K562 (cell line): ENCODE data around the gene HPSE2.

Experiments used
- BRCA1 ChIP-seq, 2 experiments: fragments of 450-650 bp in 1 of 2; sonication (generic) in 1 of 2; formaldehyde crosslinking in 1 of 2; IDR thresholded peaks; 2 replicates each; pipeline versions ENCODE4 v1.5.0 to v1.6.1; 2017 to 2020; ENCODE audit warnings: mild to moderate bottlenecking in 1 of 2, missing genetic modification reagents in 1 of 2
- EP300 ChIP-seq: IDR thresholded peaks from 2 replicates; pipeline ENCODE4 v1.6.1; 2012; ENCODE audit warnings: low read length, improper control_type of control experiment
- HNRNPK ChIP-seq: fragments of 200-400 bp; formaldehyde crosslinking; IDR thresholded peaks from one replicate; pipeline ENCODE4 v1.6.1; 2018; ENCODE audit warnings: mild to moderate bottlenecking, low read depth, low read length; ENCODE audit not compliant: poor library complexity, severe bottlenecking
- IRF2 ChIP-seq: sonication (generic); formaldehyde crosslinking; IDR thresholded peaks from 2 replicates; pipeline ENCODE4 v1.8.1; 2022; ENCODE audit warnings: mild to moderate bottlenecking, missing genetic modification reagents
- MYBL2 ChIP-seq, 2 experiments: fragments of 450-650 bp in 1 of 2; sonication (generic) in 1 of 2; formaldehyde crosslinking in 1 of 2; IDR thresholded peaks; 2 replicates each; pipeline versions ENCODE4 v1.6.1 to v1.8.1; 2017 to 2022; ENCODE audit warnings: borderline replicate concordance in 1 of 2, inconsistent platforms in 1 of 2, low read depth in 1 of 2, mild to moderate bottlenecking in 1 of 2, missing genetic modification reagents in 1 of 2, moderate library complexity in 1 of 2
- TF ChIP-seq, protein P1 (sequence below), 2 experiments: fragments of 200-800 bp in 1 of 2; sonication (Bioruptor generic) in 1 of 2; sonication (generic) in 1 of 2; formaldehyde crosslinking in 1 of 2; IDR thresholded peaks in 1 of 2; conservative IDR thresholded peaks in 1 of 2; 2 replicates each; pipeline versions ENCODE4 v1.5.0 to v1.6.1; 2016 to 2020; ENCODE audit warnings: missing compliant biosample characterization in 1 of 2, missing genetic modification characterization in 1 of 2, missing genetic modification reagents in 1 of 2
- TF ChIP-seq, protein P2 (sequence below), 3 experiments: IDR thresholded peaks in 2 of 3; conservative IDR thresholded peaks in 1 of 3; 2 replicates each; pipeline ENCODE4 v1.5.1; 2011 to 2012; ENCODE audit warnings: low read length in 3 of 3, mild to moderate bottlenecking in 3 of 3, control low read depth in 2 of 3, improper control_type of control experiment in 1 of 3, inconsistent platforms in 1 of 3, low read depth in 1 of 3, mixed read lengths in 1 of 3, moderate library complexity in 1 of 3; ENCODE audit not compliant: insufficient read depth in 2 of 3
- TF ChIP-seq, protein P3 (sequence below), 2 experiments: fragments of 450-650 bp; IDR thresholded peaks; 2 replicates each; pipeline ENCODE4 v1.6.1; 2016

DNA sequence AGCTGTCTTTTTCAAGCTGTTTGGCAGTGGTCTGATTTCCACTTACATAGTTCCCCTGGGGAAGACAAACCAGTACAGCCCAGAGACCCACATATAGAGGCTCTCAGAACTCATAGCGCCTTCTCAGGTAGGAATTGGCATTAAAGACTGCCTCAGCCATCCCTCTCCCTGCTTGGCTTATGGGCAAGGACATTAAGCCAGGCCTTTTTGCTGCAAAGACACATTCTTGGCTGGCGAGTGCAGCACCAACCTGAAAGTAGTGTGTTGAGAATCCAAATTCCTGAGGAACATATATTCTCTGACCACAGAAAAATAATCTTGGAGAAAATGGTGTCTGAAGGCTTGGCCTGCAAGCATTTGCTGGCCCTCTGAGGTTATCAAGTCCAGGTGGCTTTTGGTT lies 749.7 kb downstream of the HPSE2 start:
- TF ChIP-seq EP300, result no peak
- TF ChIP-seq MYBL2 (IDR thresholded peaks at IDR 0.05; ENCODE audit: low read depth), result no peak
- TF ChIP-seq MYBL2 (CRISPR knock-in tag; IDR thresholded peaks at IDR 0.05; ENCODE audit: borderline replicate concordance), result no peak
- TF ChIP-seq, protein P1, sequence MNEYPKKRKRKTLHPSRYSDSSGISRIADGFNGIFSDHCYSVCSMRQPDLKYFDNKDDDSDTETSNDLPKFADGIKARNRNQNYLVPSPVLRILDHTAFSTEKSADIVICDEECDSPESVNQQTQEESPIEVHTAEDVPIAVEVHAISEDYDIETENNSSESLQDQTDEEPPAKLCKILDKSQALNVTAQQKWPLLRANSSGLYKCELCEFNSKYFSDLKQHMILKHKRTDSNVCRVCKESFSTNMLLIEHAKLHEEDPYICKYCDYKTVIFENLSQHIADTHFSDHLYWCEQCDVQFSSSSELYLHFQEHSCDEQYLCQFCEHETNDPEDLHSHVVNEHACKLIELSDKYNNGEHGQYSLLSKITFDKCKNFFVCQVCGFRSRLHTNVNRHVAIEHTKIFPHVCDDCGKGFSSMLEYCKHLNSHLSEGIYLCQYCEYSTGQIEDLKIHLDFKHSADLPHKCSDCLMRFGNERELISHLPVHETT (CRISPR knock-in tag; conservative IDR thresholded peaks at IDR 0.05 in 1 of 2, IDR thresholded peaks at IDR 0.05 in 1 of 2), result no peak
- TF ChIP-seq, protein P2, sequence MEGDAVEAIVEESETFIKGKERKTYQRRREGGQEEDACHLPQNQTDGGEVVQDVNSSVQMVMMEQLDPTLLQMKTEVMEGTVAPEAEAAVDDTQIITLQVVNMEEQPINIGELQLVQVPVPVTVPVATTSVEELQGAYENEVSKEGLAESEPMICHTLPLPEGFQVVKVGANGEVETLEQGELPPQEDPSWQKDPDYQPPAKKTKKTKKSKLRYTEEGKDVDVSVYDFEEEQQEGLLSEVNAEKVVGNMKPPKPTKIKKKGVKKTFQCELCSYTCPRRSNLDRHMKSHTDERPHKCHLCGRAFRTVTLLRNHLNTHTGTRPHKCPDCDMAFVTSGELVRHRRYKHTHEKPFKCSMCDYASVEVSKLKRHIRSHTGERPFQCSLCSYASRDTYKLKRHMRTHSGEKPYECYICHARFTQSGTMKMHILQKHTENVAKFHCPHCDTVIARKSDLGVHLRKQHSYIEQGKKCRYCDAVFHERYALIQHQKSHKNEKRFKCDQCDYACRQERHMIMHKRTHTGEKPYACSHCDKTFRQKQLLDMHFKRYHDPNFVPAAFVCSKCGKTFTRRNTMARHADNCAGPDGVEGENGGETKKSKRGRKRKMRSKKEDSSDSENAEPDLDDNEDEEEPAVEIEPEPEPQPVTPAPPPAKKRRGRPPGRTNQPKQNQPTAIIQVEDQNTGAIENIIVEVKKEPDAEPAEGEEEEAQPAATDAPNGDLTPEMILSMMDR (IDR thresholded peaks at IDR 0.05 in 2 of 3, conservative IDR thresholded peaks at IDR 0.05 in 1 of 3; ENCODE audit: insufficient read depth in 2 of 3, low read depth in 1 of 3, low read length in 3 of 3), result no peak
- no peak for TF ChIP-seq IRF2 (CRISPR knock-in tag)
- TF ChIP-seq, protein P3, sequence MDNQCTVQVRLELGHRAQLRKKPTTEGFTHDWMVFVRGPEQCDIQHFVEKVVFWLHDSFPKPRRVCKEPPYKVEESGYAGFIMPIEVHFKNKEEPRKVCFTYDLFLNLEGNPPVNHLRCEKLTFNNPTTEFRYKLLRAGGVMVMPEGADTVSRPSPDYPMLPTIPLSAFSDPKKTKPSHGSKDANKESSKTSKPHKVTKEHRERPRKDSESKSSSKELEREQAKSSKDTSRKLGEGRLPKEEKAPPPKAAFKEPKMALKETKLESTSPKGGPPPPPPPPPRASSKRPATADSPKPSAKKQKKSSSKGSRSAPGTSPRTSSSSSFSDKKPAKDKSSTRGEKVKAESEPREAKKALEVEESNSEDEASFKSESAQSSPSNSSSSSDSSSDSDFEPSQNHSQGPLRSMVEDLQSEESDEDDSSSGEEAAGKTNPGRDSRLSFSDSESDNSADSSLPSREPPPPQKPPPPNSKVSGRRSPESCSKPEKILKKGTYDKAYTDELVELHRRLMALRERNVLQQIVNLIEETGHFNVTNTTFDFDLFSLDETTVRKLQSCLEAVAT (IDR thresholded peaks at IDR 0.05), result no peak
- no peak for TF ChIP-seq BRCA1 (IDR thresholded peaks at IDR 0.05)
- TF ChIP-seq BRCA1 (CRISPR knock-in tag; IDR thresholded peaks at IDR 0.05), result no peak
- TF ChIP-seq HNRNPK, result no peak
